ENCODE measurements around the gene JAM3.

GRCh38 chr11:134196756-134197155 lies 127.9 kb downstream of the JAM3 start:
- TF ChIP-seq EP300 (IDR thresholded peaks at IDR 0.05) = no peak
- no peak for TF ChIP-seq CTCF (IDR thresholded peaks at IDR 0.05)
- TF ChIP-seq POLR2AphosphoS5 (IDR thresholded peaks at IDR 0.05) = no peak

Measured in suprapubic skin (tissue), 4 donors.